BLaER1 (cell line): ENCODE data around the gene CLOCK.

Source experiments
- H3K27ac ChIP-seq: shearing (Covaris generic); formaldehyde crosslinking; 2 replicates; pipeline ENCODE4 v1.8.1; 2022
- H3K27me3 ChIP-seq: shearing (Covaris generic); formaldehyde crosslinking; 2 replicates; pipeline ENCODE4 v1.8.1; 2022
- H3K36me3 ChIP-seq: shearing (Covaris generic); formaldehyde crosslinking; 2 replicates; pipeline ENCODE4 v1.8.1; 2022
- H3K4me1 ChIP-seq: shearing (Covaris generic); formaldehyde crosslinking; 2 replicates; pipeline ENCODE4 v1.8.1; 2022
- H3K4me2 ChIP-seq: shearing (Covaris generic); formaldehyde crosslinking; 2 replicates; pipeline ENCODE4 v1.8.1; 2022
- H3K4me3 ChIP-seq: shearing (Covaris generic); formaldehyde crosslinking; 2 replicates; pipeline ENCODE4 v1.8.1; 2022
- H3K9ac ChIP-seq: shearing (Covaris generic); formaldehyde crosslinking; 2 replicates; pipeline ENCODE4 v1.8.1; 2022
- H3K9me3 ChIP-seq: shearing (Covaris generic); formaldehyde crosslinking; 2 replicates; pipeline ENCODE4 v1.8.1; 2022
- H4K20me1 ChIP-seq: shearing (Covaris generic); formaldehyde crosslinking; 2 replicates; pipeline ENCODE4 v1.8.1; 2022
- Cebpa-rat ChIP-seq: shearing (Covaris generic); IDR thresholded peaks from 2 replicates; pipeline ENCODE4 v1.8.1; 2022

The CLOCK gene

GRCh38 chr4:55517526-55518229, 29.0 kb downstream of the CLOCK start:
- H3K27me3 ChIP-seq = no peaks in the 10 kb centered on the region
- no peak overlapping the region for H3K4me3 ChIP-seq
- no peak for TF ChIP-seq Cebpa-rat
- H3K27ac ChIP-seq = no peak overlapping the region
- no peaks in the 10 kb centered on the region for H4K20me1 ChIP-seq
- no peak overlapping the region for H3K4me2 ChIP-seq
- peaks cover 26% of the 10 kb centered on the region; the same call in 1 of the 2 replicates for H3K36me3 ChIP-seq
- H3K9me3 ChIP-seq = peaks cover 40% of the 10 kb centered on the region
- H3K4me1 ChIP-seq = no peaks in the 10 kb centered on the region
- no peak overlapping the region for H3K9ac ChIP-seq

GRCh38 chr4:55512922-55513571, 33.7 kb downstream of the CLOCK start:
- no peaks in the 10 kb centered on the region for H4K20me1 ChIP-seq
- no peak overlapping the region for H3K27ac ChIP-seq
- no peaks in the 10 kb centered on the region for H3K27me3 ChIP-seq
- TF ChIP-seq Cebpa-rat = no peak
- no peak overlapping the region for H3K4me3 ChIP-seq
- H3K4me2 ChIP-seq = no peak overlapping the region
- H3K36me3 ChIP-seq = peaks cover 22% of the 10 kb centered on the region
- no peak overlapping the region for H3K9ac ChIP-seq
- H3K9me3 ChIP-seq = peaks cover 25% of the 10 kb centered on the region
- H3K4me1 ChIP-seq = no peaks in the 10 kb centered on the region

GRCh38 chr4:55512077-55512476, 34.6 kb downstream of the CLOCK start:
- H3K9ac ChIP-seq = no peak overlapping the region
- TF ChIP-seq Cebpa-rat = no peak
- no peaks in the 10 kb centered on the region for H3K4me1 ChIP-seq

GRCh38 chr4:55510685-55511084, 36.0 kb downstream of the CLOCK start:
- Histone ChIP-seq H3K9ac (no peak overlapping the region), H3K27me3 (no peaks in the 10 kb centered on the region), H3K4me1 (no peaks in the 10 kb centered on the region), H3K4me3 (no peak overlapping the region), H3K27ac (no peak overlapping the region), H3K36me3 (peaks cover 37% of the 10 kb centered on the region), H4K20me1 (no peaks in the 10 kb centered on the region), H3K9me3 (peaks cover 21% of the 10 kb centered on the region; the same call in 1 of the 2 replicates), H3K4me2 (no peak overlapping the region)
- no peak for TF ChIP-seq Cebpa-rat

More at GRCh38 chr4:55512077-55512476, 34.6 kb downstream of the CLOCK start:
- H3K4me3 ChIP-seq = no peak overlapping the region
- no peaks in the 10 kb centered on the region for H3K27me3 ChIP-seq
- H3K27ac ChIP-seq = no peak overlapping the region
- H3K4me2 ChIP-seq = no peak overlapping the region
- peaks cover 21% of the 10 kb centered on the region; the same call in 1 of the 2 replicates for H3K9me3 ChIP-seq
- H3K36me3 ChIP-seq = peaks cover 30% of the 10 kb centered on the region
- no peaks in the 10 kb centered on the region for H4K20me1 ChIP-seq

GRCh38 chr4:55509266-55509665, 37.4 kb downstream of the CLOCK start:
- TF ChIP-seq Cebpa-rat = no peak
- Histone ChIP-seq H3K9ac (no peak overlapping the region), H3K27ac (no peak overlapping the region), H3K36me3 (peaks cover 45% of the 10 kb centered on the region), H3K9me3 (peaks cover 21% of the 10 kb centered on the region; the same call in 1 of the 2 replicates), H3K4me1 (no peaks in the 10 kb centered on the region), H3K27me3 (no peaks in the 10 kb centered on the region), H4K20me1 (no peaks in the 10 kb centered on the region), H3K4me2 (no peak overlapping the region), H3K4me3 (no peak overlapping the region)

- Histone ChIP-seq H3K4me3 (no peak overlapping the region), H3K9ac (no peak overlapping the region), H3K36me3 (peaks cover 56% of the 10 kb centered on the region), H3K4me2 (no peak overlapping the region), H3K4me1 (no peaks in the 10 kb centered on the region), H3K27ac (no peak overlapping the region), H3K9me3 (peaks cover 15% of the 10 kb centered on the region; the same call in 1 of the 2 replicates), H3K27me3 (no peaks in the 10 kb centered on the region), H4K20me1 (no peaks in the 10 kb centered on the region)
- TF ChIP-seq Cebpa-rat = no peak
Observed at GRCh38 chr4:55507612-55508011, 39.1 kb downstream of the CLOCK start.

GRCh38 chr4:55503169-55503568, 43.5 kb downstream of the CLOCK start:
- Histone ChIP-seq H3K4me1 (no peaks in the 10 kb centered on the region), H3K27me3 (no peaks in the 10 kb centered on the region), H4K20me1 (no peaks in the 10 kb centered on the region; the same call in 1 of the 2 replicates), H3K27ac (no peak overlapping the region), H3K36me3 (peaks cover 64% of the 10 kb centered on the region), H3K4me2 (no peak overlapping the region), H3K4me3 (no peak overlapping the region), H3K9me3 (0 out of 2 replicates have a peak, but pooled peaks cover 5% of the 10 kb centered on the region), H3K9ac (no peak overlapping the region)
- no peak for TF ChIP-seq Cebpa-rat

- Histone ChIP-seq H3K4me3 (no peak overlapping the region), H3K27me3 (no peaks in the 10 kb centered on the region), H3K36me3 (peaks cover 47% of the 10 kb centered on the region), H3K4me2 (no peak overlapping the region), H4K20me1 (no peaks in the 10 kb centered on the region; the same call in 1 of the 2 replicates), H3K4me1 (no peaks in the 10 kb centered on the region), H3K9ac (no peak overlapping the region), H3K27ac (no peak overlapping the region), H3K9me3 (0 out of 2 replicates have a peak, but pooled peaks cover 5% of the 10 kb centered on the region)
- TF ChIP-seq Cebpa-rat = no peak
Observed at GRCh38 chr4:55500072-55500471, 46.6 kb downstream of the CLOCK start.

GRCh38 chr4:55499495-55499894, 47.2 kb downstream of the CLOCK start:
- Histone ChIP-seq H3K9ac (no peak overlapping the region), H3K4me3 (no peak overlapping the region), H3K9me3 (0 out of 2 replicates have a peak, but pooled peaks cover 5% of the 10 kb centered on the region), H3K36me3 (peaks cover 49% of the 10 kb centered on the region), H3K4me1 (no peaks in the 10 kb centered on the region), H3K27me3 (no peaks in the 10 kb centered on the region), H3K4me2 (no peak overlapping the region), H4K20me1 (no peaks in the 10 kb centered on the region; the same call in 1 of the 2 replicates), H3K27ac (no peak overlapping the region)
- TF ChIP-seq Cebpa-rat = no peak

- H3K36me3 ChIP-seq = peaks cover 48% of the 10 kb centered on the region
- 0 out of 2 replicates have a peak, but pooled peaks cover 5% of the 10 kb centered on the region for H3K9me3 ChIP-seq
- no peak overlapping the region for H3K4me2 ChIP-seq
- H3K4me1 ChIP-seq = no peaks in the 10 kb centered on the region
- H3K9ac ChIP-seq = no peak overlapping the region
- no peaks in the 10 kb centered on the region for H3K27me3 ChIP-seq
- H3K27ac ChIP-seq = no peak overlapping the region
- TF ChIP-seq Cebpa-rat = no peak
- no peak overlapping the region for H3K4me3 ChIP-seq
- H4K20me1 ChIP-seq = no peaks in the 10 kb centered on the region; the same call in 1 of the 2 replicates
Observed at GRCh38 chr4:55498051-55498450, 48.7 kb downstream of the CLOCK start.
